ENCODE measurements around the gene ADAMTSL4.
A peak's percentile ranks its signal among the peaks of the same experiment; 100 is the strongest.

ADAMTSL4 gene

DNA sequence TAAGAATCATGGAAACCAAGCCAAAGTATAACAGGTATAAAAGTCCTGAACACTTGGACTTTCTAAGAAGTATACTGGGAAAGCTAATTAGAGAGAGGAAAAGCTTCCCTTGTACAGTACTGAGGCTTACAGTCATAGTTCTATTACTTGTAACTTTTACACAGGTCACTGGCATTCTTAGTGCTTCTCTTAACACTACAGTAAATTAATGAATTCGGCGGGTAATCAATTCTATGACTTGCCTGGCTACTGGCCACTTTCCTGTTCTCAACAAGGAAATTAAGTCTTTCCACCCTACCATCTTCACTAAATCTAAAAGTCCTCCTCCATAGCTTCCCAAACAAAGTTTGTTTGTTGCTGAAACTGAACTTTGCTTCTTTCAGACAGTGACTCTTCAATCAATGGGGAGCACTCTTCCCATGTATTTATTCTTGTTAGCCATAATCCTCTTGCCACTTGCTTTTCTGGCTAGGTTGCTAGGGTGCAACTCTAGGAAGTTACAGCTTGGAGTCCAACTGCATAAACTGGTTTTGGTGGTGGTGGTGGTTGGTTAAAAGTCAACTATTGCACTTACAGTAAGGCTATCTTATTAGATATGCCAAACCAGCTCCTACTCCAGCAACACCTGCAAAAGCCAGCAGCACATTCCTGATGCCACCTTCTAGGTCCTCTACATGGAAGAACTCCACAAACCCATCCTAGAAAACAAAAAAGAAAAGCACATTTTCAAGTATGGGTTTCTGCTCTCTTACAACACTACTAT, 27.8 kb downstream of the ADAMTSL4 start:
- H3F3A ChIP-seq (ENCODE audit: insufficient read depth), result peaks cover 70% of the 10 kb centered on the region
- peaks cover 75% of the 10 kb centered on the region for H3K79me2 ChIP-seq (ENCODE audit: insufficient read depth, low read length)
- H2AFZ ChIP-seq (ENCODE audit: low read depth, low read length, severe bottlenecking), result no peak overlapping the region
- H3K9ac ChIP-seq (ENCODE audit: low read length), result peak overlapping the region; percentile 99
- peak overlapping the region; percentile 96 for H3K4me3 ChIP-seq (ENCODE audit: insufficient read depth, low read length, poor library complexity, severe bottlenecking)
- peak overlapping the region; percentile 81 for H3K4me2 ChIP-seq (ENCODE audit: low read depth, low read length, poor library complexity, severe bottlenecking)
- no peaks in the 10 kb centered on the region for H3K27me3 ChIP-seq (ENCODE audit: low read length)
- no peak for TF ChIP-seq EZH2phosphoT487 (conservative IDR thresholded peaks at IDR 0.05; ENCODE audit: low read length)
- TF ChIP-seq, protein P1, sequence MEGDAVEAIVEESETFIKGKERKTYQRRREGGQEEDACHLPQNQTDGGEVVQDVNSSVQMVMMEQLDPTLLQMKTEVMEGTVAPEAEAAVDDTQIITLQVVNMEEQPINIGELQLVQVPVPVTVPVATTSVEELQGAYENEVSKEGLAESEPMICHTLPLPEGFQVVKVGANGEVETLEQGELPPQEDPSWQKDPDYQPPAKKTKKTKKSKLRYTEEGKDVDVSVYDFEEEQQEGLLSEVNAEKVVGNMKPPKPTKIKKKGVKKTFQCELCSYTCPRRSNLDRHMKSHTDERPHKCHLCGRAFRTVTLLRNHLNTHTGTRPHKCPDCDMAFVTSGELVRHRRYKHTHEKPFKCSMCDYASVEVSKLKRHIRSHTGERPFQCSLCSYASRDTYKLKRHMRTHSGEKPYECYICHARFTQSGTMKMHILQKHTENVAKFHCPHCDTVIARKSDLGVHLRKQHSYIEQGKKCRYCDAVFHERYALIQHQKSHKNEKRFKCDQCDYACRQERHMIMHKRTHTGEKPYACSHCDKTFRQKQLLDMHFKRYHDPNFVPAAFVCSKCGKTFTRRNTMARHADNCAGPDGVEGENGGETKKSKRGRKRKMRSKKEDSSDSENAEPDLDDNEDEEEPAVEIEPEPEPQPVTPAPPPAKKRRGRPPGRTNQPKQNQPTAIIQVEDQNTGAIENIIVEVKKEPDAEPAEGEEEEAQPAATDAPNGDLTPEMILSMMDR (IDR thresholded peaks at IDR 0.05; ENCODE audit: insufficient read depth, low read length, poor library complexity, severe bottlenecking), result no peak
- no peaks in the 10 kb centered on the region for H3K9me3 ChIP-seq (ENCODE audit: insufficient read depth, low read length)
- peaks cover 60% of the 10 kb centered on the region for H3K36me3 ChIP-seq (ENCODE audit: low read length)
- H3K9me2 ChIP-seq (replicated peaks; ENCODE audit: insufficient read depth, low read length), result no peaks in the 10 kb centered on the region
- peak overlapping the region; percentile 91 for H3K27ac ChIP-seq (ENCODE audit: low read depth, low read length)
- H4K20me1 ChIP-seq (ENCODE audit: low read depth, low read length), result peaks cover 52% of the 10 kb centered on the region

- H3F3A ChIP-seq (ENCODE audit: insufficient read depth), result peaks cover 71% of the 10 kb centered on the region
- TF ChIP-seq, protein P1 (IDR thresholded peaks at IDR 0.05; ENCODE audit: insufficient read depth, low read length, poor library complexity, severe bottlenecking), result no peak
- TF ChIP-seq EZH2phosphoT487 (conservative IDR thresholded peaks at IDR 0.05; ENCODE audit: low read length), result no peak
- peaks cover 52% of the 10 kb centered on the region for H4K20me1 ChIP-seq (ENCODE audit: low read depth, low read length)
Observed at GRCh38 chr1:150577557-150578271, 28.5 kb downstream of the ADAMTSL4 start.

GRCh38 chr1:150578272-150579109, 29.3 kb downstream of the ADAMTSL4 start:
- Histone ChIP-seq H2AFZ (ENCODE audit: low read depth, low read length, severe bottlenecking) (no peak overlapping the region), H3K4me2 (ENCODE audit: low read depth, low read length, poor library complexity, severe bottlenecking) (peak overlapping the region; percentile 81), H3K9me2 (replicated peaks; ENCODE audit: insufficient read depth, low read length) (no peaks in the 10 kb centered on the region), H3K4me3 (ENCODE audit: insufficient read depth, low read length, poor library complexity, severe bottlenecking) (peak overlapping the region; percentile 96), H3K27me3 (ENCODE audit: low read length) (no peaks in the 10 kb centered on the region), H3F3A (ENCODE audit: insufficient read depth) (peaks cover 63% of the 10 kb centered on the region), H3K79me2 (ENCODE audit: insufficient read depth, low read length) (peaks cover 68% of the 10 kb centered on the region), H3K27ac (ENCODE audit: low read depth, low read length) (peak overlapping the region; percentile 91), H4K20me1 (ENCODE audit: low read depth, low read length) (peaks cover 47% of the 10 kb centered on the region), H3K36me3 (ENCODE audit: low read length) (peaks cover 49% of the 10 kb centered on the region), H3K9me3 (ENCODE audit: insufficient read depth, low read length) (no peaks in the 10 kb centered on the region), H3K9ac (ENCODE audit: low read length) (peak overlapping the region; percentile 99)
- no peak for TF ChIP-seq EZH2phosphoT487 (conservative IDR thresholded peaks at IDR 0.05; ENCODE audit: low read length)
- TF ChIP-seq, protein P1 (IDR thresholded peaks at IDR 0.05; ENCODE audit: insufficient read depth, low read length, poor library complexity, severe bottlenecking), result no peak

More at GRCh38 chr1:150577557-150578271, 28.5 kb downstream of the ADAMTSL4 start:
- H3K27me3 ChIP-seq (ENCODE audit: low read length), result no peaks in the 10 kb centered on the region
- H3K79me2 ChIP-seq (ENCODE audit: insufficient read depth, low read length), result peaks cover 71% of the 10 kb centered on the region
- peaks cover 56% of the 10 kb centered on the region for H3K36me3 ChIP-seq (ENCODE audit: low read length)
- H3K9me2 ChIP-seq (replicated peaks; ENCODE audit: insufficient read depth, low read length), result no peaks in the 10 kb centered on the region
- peak overlapping the region; percentile 81 for H3K4me2 ChIP-seq (ENCODE audit: low read depth, low read length, poor library complexity, severe bottlenecking)
- peak overlapping the region; percentile 96 for H3K4me3 ChIP-seq (ENCODE audit: insufficient read depth, low read length, poor library complexity, severe bottlenecking)
- H3K9me3 ChIP-seq (ENCODE audit: insufficient read depth, low read length), result no peaks in the 10 kb centered on the region
- H3K27ac ChIP-seq (ENCODE audit: low read depth, low read length), result peak overlapping the region; percentile 91
- H3K9ac ChIP-seq (ENCODE audit: low read length), result peak overlapping the region; percentile 99
- no peak overlapping the region for H2AFZ ChIP-seq (ENCODE audit: low read depth, low read length, severe bottlenecking)
